Measurements from ENCODE around the gene VSIG10L2.

DNA sequence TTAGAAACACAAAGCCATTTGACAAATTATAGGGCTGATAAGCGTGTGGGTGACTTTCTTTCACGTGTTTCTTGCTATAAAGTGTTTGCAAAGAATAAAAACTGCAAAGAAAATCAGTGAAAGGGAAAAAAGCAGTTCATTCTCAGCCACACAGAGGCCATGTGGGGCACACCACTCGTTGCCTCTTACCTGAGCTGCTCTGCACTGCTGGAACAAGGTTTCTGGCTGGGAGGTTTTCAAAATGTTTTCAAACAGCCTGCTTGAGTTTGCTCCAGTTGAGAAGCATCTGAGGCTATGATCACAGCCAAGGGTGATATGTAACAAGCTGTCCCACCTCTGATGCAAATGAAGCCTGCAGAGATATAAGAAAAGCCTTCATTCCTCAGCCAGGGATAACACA lies 14.7 kb upstream of the VSIG10L2 start:
- TF ChIP-seq, protein P1, sequence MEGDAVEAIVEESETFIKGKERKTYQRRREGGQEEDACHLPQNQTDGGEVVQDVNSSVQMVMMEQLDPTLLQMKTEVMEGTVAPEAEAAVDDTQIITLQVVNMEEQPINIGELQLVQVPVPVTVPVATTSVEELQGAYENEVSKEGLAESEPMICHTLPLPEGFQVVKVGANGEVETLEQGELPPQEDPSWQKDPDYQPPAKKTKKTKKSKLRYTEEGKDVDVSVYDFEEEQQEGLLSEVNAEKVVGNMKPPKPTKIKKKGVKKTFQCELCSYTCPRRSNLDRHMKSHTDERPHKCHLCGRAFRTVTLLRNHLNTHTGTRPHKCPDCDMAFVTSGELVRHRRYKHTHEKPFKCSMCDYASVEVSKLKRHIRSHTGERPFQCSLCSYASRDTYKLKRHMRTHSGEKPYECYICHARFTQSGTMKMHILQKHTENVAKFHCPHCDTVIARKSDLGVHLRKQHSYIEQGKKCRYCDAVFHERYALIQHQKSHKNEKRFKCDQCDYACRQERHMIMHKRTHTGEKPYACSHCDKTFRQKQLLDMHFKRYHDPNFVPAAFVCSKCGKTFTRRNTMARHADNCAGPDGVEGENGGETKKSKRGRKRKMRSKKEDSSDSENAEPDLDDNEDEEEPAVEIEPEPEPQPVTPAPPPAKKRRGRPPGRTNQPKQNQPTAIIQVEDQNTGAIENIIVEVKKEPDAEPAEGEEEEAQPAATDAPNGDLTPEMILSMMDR (IDR thresholded peaks at IDR 0.05) = no peak
- TF ChIP-seq POLR2A (IDR thresholded peaks at IDR 0.05) = no peak

Data from esophagus squamous epithelium (tissue), 4 donors.